Skin epidermis (tissue), 12 donors: ENCODE data around the gene APC.

Experiments
- H3K27ac ChIP-seq, 21 experiments: fragments of 200-600 bp; sonication (generic) in 11 of 21; one replicate each; pipeline ENCODE4 v1.5.0; 2020; ENCODE audit warnings: mild to moderate bottlenecking in 3 of 21, inconsistent platforms in 2 of 21, moderate library complexity in 2 of 21
- H3K4me3 ChIP-seq, 7 experiments: fragments of 200-600 bp; sonication (generic) in 2 of 7; one replicate each; pipeline ENCODE4 v1.5.0; 2020; ENCODE audit warnings: inconsistent platforms in 2 of 7, mild to moderate bottlenecking in 2 of 7, moderate library complexity in 1 of 7

APC gene

DNA sequence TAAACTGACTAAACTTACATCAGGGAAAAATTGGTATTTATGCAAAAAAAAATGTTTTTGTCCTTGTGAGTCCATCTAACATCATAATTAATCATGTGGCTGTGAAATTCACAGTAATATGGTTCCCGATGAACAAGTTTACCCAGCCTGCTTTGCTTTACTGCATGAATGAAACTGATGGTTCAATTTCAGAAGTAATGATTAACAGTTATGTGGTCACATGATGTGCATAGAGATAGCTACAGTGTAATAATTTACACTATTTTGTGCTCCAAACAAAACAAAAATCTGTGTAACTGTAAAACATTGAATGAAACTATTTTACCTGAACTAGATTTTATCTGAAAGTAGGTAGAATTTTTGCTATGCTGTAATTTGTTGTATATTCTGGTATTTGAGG lies 106.8 kb downstream of the APC start:
- H3K27ac ChIP-seq = no peak overlapping the region
- H3K4me3 ChIP-seq = no peak overlapping the region

- no peak overlapping the region for H3K27ac ChIP-seq
- H3K4me3 ChIP-seq = no peak overlapping the region
Observed at GRCh38 chr5:112846556-112846955, 108.9 kb downstream of the APC start.

DNA sequence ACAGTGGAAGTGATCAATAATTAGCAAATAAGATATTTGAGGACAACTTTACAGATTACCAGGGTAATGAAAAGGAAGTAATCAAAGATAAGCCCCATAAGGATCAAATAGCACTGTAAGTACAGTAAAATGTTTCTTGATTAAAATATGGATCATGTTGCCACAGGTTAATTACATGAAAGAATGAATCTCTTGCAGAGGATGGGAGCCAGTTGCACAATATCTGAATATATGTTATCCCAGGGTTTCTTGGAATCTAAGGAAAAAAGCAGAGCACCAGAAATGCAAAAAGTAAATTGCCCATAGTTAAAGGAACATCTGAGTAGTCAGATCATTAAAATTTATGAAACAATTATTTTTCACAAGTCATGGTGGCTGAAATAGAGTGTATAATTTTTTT lies 109.6 kb downstream of the APC start:
- Histone ChIP-seq H3K27ac (no peak overlapping the region), H3K4me3 (no peak overlapping the region)

DNA sequence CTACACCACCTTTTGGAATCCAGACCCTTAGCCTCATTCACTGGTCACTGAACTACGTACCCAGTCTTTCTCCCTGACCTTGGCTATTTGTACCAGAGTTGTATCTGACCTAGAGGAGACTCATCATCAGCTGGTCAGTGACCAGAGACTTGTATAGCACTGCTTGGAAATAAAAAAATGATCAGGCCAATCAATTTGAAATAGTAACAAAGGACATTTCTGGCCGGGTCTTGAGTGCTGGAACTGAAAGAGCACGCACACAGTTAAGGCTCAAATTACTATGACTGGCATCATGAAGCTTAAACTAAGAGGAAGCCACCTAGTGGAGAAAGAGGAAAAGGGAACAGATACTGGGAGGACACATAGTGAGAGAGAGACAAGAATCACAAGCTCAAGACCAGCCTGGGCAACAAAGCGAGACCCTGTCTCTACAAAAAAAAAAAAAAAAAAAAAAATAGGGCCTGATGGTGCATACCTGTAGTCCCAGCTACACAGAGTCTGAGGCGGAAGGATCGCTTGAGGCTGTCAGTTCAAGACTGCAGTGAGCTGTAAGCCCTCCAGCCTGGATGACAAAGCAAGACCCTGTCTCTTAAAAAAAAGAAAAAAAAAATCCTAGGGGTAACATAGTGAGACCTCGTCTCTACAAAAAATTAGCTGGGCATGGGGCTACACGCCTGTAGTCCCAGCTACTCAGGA lies 110.6 kb downstream of the APC start:
- H3K27ac ChIP-seq = no peak overlapping the region
- no peak overlapping the region for H3K4me3 ChIP-seq

DNA sequence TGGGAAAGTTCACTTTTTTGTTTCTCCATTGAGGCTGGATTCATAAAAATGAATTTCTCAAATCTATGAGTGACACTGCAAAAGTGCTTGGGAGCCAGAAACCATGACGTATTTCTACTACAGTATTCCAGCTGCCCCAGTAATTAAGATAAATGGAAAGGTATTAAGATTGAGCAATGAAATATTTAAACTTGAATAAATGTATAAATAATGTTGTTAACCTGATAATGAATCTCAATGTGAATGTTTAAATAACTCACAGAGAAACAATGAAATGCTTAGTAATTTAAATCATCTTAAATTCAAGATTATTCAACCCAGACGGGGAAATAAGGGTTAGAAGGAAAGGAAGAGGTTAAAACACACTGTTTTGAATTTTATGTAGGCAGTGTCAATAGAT lies 112.2 kb downstream of the APC start:
- Histone ChIP-seq H3K27ac (no peak overlapping the region), H3K4me3 (no peak overlapping the region)

- Histone ChIP-seq H3K4me3 (no peak overlapping the region), H3K27ac (no peak overlapping the region)
Observed at GRCh38 chr5:112854651-112855050, 117.0 kb downstream of the APC start.

- Histone ChIP-seq H3K27ac (no peak overlapping the region), H3K4me3 (no peak overlapping the region)
Observed at GRCh38 chr5:112857866-112858265, 120.2 kb downstream of the APC start.

- peak overlapping the region; percentile 56 to 81 (median 69) for H3K4me3 ChIP-seq
- H3K27ac ChIP-seq = peak overlapping the region; percentile 58 to 94 (median 88)
Observed at GRCh38 chr5:112860571-112860928, 122.9 kb downstream of the APC start.

- Histone ChIP-seq H3K4me3 (peak within 1 kb of the TSS; percentile 56 to 81 (median 69)), H3K27ac (peak within 1 kb of the TSS; percentile 58 to 94 (median 88))
Observed at GRCh38 chr5:112860929-112861637, 123.4 kb downstream of the APC start, which contains the start of gene SRP19. Gene SRP19, plus strand, starts transcription at chr5:112861287. Its CDS starts 90 bp downstream, at chr5:112861377.

- H3K27ac ChIP-seq = peak overlapping the region; percentile 58 to 94 (median 88)
- peak overlapping the region; percentile 56 to 81 (median 69) for H3K4me3 ChIP-seq
Observed at GRCh38 chr5:112861638-112861985, 123.9 kb downstream of the APC start.

DNA sequence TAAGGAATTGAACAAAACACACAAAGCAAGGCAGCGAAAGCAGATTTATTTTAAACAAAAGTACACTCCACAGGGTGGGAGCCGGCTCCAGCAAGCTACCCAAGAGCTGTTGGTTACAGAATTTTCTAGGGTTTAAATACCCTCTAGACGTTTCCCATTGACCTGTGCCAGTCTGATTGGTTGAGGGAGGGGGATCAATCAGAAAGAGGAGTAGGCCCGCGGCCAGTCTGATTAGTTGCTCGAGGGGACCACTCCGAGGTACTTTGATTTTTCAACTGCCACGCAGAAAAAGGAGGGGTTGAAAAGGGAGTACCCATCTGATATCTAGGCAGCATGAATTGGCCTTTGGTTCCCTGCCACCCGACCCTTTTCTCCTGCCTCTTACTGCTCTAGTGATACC lies 124.4 kb downstream of the APC start:
- Histone ChIP-seq H3K4me3 (peak overlapping the region; percentile 56 to 81 (median 69)), H3K27ac (peak overlapping the region in 15 of 21 experiments; percentile 71 to 94 (median 89))

DNA sequence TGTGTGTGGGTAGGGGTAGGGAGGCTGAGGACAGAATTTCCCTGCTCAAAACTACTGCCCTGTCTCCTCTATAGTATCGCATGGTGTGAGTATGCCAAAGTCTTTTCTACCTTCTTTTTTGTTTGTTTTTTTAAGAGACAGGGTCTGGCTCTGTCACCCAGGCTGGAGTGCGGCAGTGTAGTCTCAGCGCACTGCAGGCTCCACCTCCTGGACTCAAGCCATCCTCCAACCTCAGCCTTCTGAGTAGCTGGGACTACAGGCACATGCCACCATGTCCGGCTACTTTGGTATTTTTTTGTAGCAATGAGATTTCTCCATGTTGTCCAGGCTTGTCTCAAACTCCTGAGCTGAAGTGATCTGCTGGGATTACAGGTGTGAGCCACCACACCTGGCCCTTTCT lies 125.9 kb downstream of the APC start:
- Histone ChIP-seq H3K4me3 (no peak overlapping the region), H3K27ac (no peak overlapping the region)

- no peak overlapping the region for H3K27ac ChIP-seq
- no peak overlapping the region for H3K4me3 ChIP-seq
Observed at GRCh38 chr5:112865128-112865527, 127.4 kb downstream of the APC start.

- Histone ChIP-seq H3K4me3 (no peak overlapping the region), H3K27ac (no peak overlapping the region)
Observed at GRCh38 chr5:112866739-112867138, 129.1 kb downstream of the APC start.

DNA sequence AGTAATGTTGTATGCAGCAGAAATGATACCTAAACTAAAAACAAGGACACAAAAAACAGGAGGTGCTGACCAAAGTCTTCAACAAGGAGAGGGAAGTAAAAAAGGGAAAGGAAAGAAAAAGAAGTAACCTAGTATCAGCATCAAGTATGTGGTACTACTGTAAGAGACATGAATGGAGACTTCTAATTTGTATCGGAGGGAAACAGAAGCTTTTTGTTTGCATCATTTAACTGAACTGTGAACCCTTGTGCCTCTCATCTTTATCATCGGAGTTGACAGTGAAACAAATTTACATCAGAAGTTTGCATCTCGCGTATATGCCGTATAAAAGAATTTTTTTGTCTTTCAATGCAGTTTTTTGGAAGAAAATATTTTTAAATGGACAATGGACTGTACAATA lies 129.7 kb downstream of the APC start:
- H3K27ac ChIP-seq = no peak overlapping the region
- no peak overlapping the region for H3K4me3 ChIP-seq

- H3K27ac ChIP-seq = no peak overlapping the region
- no peak overlapping the region for H3K4me3 ChIP-seq
Observed at GRCh38 chr5:112869948-112870347, 132.3 kb downstream of the APC start.

DNA sequence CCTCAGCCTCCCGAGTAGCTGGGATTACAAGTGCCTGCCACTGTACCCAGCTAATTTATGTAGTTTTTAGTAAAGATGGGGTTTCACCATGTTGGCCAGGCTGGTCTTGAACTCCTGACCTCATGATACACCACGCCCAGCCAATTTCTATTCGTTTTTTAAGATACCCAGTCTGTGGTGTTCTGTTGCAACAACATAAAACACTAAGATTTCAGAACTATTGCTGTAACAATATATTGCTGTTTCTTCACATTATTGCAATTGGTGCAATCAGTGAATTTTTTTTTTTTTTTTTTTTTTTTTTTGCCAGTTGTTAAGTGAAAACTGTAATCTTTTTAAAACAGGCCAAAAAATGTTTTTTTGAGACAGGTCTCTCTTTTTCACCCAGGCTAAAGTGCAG lies 133.3 kb downstream of the APC start:
- Histone ChIP-seq H3K4me3 (no peak overlapping the region), H3K27ac (no peak overlapping the region)

DNA sequence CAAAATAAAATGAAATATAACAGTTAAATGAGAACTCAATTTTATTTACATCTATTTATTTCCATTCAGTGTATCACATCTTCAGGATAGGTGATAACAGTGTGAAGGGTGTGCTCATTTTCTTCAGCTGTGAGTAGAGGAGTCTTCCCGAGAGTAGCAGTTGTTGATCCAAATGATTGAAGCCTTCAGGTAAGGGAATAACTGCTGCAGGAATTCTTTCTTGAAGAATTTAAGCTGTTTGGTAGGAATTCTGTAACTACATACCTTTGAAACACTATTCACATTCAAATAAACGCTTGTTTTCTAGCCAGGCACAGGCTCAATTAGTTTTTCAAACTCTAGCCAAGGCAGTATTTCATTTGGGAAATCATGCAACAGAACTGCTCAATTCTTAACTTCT lies 138.7 kb downstream of the APC start:
- Histone ChIP-seq H3K4me3 (no peak overlapping the region), H3K27ac (peak overlapping the region in 1 of 21 experiments; percentile 59)

DNA sequence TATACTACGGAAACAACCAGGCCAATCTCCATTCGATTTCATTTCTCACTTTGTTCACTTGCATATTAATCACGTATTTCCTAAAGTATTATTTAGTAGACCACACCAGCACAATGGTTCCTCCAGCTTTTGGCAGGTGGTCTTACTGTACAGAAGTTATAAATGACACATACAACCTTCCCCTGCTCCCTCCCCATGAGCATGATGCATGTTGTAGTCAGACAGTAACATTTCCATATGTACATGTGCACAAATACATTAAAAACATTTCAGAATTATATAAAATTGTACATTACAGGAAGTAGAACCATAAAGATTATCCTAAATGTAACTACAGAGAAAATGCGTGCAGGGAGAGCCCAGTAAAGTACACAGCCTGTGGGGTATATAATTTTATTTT lies 140.4 kb downstream of the APC start:
- peak overlapping the region in 7 of 21 experiments; percentile 17 to 73 (median 43) for H3K27ac ChIP-seq
- no peak overlapping the region for H3K4me3 ChIP-seq

- Histone ChIP-seq H3K27ac (peak overlapping the region in 9 of 21 experiments; percentile 13 to 73 (median 43)), H3K4me3 (no peak overlapping the region)
Observed at GRCh38 chr5:112878760-112879159, 141.1 kb downstream of the APC start.

DNA sequence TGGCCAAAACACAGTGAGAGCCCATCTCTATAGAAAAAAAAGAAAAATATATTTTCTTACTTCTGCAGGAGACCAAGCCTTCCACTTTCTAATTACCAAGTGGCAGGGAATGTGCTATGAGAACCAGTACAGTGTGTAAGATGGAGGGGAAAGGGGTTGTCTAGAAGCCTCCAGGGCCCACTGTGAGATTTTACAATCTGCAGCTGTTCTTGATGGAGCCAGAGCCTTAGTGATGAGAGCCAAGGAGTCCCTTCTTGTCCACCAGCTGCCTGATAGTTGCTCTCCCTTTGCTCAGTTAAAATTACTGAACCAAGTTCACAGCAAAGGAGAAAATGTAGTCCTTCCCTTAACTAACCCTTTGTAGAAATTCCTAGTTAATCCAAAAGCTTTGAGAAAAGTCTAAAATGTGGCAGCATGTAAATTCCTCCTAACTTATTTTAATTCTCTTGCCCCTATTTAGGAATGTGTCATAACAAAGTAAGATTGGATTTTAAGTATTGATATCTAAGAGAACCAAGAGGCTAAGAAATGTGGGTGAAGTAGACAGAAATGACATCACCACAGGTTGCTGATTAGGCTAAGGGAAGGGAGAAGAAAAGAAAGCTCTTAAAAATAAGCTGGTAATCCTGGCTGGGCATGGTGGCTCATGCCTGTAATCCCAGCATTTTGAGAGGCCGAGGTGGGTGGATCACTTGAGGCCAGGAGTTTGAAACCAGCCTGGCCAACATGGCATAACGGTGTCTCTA lies 142.7 kb downstream of the APC start:
- Histone ChIP-seq H3K4me3 (no peak overlapping the region), H3K27ac (peak overlapping the region in 3 of 21 experiments; percentile 3 to 59 (median 27))
